ENCODE measurements around the gene TSPAN4.

DNA sequence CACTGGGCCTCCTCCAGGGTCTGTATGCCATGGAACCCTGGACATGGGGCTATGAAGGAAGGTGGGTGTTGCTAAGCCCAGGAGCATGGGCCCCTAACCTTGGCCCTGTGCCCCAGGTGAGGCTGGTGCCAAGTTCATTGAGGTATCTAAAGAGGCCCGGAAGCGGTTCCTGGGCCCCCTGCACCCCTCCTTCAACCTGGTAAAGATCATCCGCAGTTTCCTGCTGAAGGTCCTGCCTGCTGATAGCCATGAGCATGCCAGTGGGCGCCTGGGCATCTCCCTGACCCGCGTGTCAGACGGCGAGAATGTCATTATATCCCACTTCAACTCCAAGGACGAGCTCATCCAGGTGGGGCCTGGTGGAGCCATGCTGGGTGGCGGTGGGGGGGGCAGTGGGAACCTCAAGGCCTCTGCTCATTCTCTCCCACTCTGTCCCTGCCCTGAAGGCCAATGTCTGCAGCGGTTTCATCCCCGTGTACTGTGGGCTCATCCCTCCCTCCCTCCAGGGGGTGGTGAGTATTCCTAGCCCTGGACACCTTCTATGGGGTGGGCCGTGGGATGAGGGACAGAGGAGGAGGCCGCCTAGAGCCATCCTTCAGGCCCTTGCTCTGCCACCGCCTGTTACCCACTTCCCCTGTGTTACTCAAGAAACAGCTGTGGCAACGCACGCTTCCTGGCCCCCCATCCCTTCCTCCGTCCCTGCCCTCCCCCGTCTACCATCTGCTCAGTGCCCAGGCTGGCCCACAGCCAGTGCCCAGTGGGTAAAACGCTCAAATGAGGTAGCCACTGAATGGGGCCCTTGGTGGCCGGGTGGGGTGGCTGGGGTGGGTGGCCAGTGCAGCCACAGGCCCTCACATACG lies 20.9 kb upstream of the TSPAN4 start:
- TF ChIP-seq YY1 (IDR thresholded peaks at IDR 0.05; ENCODE audit: insufficient read depth, insufficient read length) (no peak), ZNF274 (IDR thresholded peaks at IDR 0.05; ENCODE audit: low read depth, low read length) (no peak)

Measured in NT2/D1 (cell line).